ENCODE results near the gene NPAS1. TPM values are rescaled to one million over a fixed set of nuclear protein-coding genes. Genes with fewer than 3 reads are reported as not detected.

The NPAS1 gene
- total RNA-seq, 2 donors from 2014 or later = 0.47 to 0.76 TPM

DNA sequence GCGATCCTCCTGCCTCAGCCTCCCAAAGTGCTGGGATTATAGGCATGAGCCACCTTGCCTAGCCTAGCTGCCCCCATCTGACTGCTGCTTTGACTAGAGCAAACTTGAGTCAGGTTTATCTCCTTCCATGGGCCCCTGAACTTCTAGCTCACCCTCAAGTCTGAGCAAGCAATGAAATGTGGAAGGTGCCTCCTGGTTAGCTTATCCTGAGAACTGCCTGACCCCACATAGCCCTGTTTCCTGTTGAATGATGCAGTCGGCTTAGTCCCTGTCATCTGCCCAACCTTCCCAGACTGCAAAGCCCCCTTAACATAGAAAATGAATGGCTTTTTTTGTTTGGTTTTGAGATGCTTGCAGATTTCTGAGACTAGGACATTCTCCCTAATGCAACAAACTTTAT is 37.7 kb downstream of the NPAS1 start:
- Mint-ChIP-seq H3K36me3 (ENCODE audit: low read depth) (no peaks in the 10 kb centered on the region), H3K4me1 (peaks cover 2% of the 10 kb centered on the region), H3K27ac (no peak overlapping the region), H3K27me3 (peaks cover 12% of the 10 kb centered on the region), H3K4me3 (no peak overlapping the region)
- ATAC-seq (no peak), DNase-seq (no peak)
- no peaks in the 10 kb centered on the region for H3K9me3 ChIP-seq (ENCODE audit: control insufficient read depth, low read length, poor library complexity, severe bottlenecking)

DNA sequence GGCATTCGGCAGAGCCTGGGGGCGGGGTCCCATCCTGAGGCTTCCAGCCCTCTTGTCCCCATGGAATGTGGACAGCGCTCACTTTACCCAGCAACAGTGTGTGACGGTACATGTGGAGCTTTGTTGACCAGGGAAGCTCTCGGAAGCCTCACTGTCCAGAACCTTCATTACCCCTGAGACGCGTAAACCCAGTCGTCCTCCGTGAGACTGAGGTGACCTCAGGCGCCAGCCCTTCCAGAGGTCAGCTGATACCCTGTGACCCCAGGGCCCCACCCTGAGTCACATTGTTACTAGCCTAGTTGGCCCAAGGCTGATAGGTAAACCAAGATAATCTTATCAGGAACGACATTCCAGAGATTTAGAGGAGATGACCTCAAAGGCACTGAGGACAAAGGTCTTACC is 39.0 kb downstream of the NPAS1 start:
- peaks cover 2% of the 10 kb centered on the region for H3K4me1 Mint-ChIP-seq
- H3K4me3 Mint-ChIP-seq = no peak overlapping the region
- no peaks in the 10 kb centered on the region for H3K9me3 ChIP-seq (ENCODE audit: control insufficient read depth, low read length, poor library complexity, severe bottlenecking)
- H3K27me3 Mint-ChIP-seq = peaks cover 12% of the 10 kb centered on the region
- no peak for DNase-seq
- ATAC-seq = no peak
- no peak overlapping the region for H3K27ac Mint-ChIP-seq
- H3K36me3 Mint-ChIP-seq (ENCODE audit: low read depth) = no peaks in the 10 kb centered on the region

DNA sequence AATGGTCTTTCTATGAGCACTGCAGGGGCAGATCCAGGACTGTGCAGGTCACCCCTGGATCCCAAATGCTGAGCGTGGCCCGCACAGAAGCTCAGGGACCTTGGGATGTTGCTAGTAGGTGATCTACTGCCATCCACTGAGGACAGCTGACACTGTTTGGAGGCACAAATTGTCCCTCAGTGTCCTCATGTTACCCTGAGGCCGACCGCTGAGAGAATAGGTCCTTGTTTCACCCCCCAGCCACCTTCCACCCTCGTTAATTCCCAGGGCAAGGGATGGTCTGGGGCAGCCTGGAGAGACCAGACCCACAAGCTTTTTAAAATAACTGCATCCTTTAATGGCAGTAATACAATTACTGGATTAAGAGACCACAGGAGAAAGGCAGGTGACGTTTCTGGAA is 44.2 kb downstream of the NPAS1 start:
- H3K36me3 Mint-ChIP-seq (ENCODE audit: low read depth) = no peaks in the 10 kb centered on the region
- ATAC-seq = no peak
- H3K27ac Mint-ChIP-seq = no peak overlapping the region
- H3K4me1 Mint-ChIP-seq = no peaks in the 10 kb centered on the region
- no peaks in the 10 kb centered on the region for H3K27me3 Mint-ChIP-seq
- no peak overlapping the region for H3K4me3 Mint-ChIP-seq
- no peaks in the 10 kb centered on the region for H3K9me3 ChIP-seq (ENCODE audit: control insufficient read depth, low read length, poor library complexity, severe bottlenecking)
- no peak for DNase-seq

DNA sequence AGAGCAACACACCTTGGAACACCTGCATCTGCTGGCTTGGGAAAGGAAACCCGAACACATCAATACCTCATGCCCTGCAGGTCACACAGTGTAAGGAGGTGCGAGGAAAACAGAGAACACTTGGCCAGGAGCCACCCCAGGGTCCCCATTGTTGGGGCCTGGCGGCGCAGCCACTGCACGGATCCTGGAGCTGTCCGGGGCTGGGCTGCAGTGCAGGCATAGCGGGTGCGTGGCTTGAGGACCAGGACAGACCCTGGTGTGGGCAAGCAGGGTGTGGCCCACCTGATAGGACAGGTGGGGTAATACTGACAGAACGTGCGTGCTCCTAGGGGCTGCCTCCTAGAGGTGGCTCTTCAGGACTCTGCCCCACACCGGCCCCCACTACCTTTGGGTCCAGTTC is 45.6 kb downstream of the NPAS1 start:
- peaks cover 2% of the 10 kb centered on the region for H3K36me3 Mint-ChIP-seq (ENCODE audit: low read depth)
- H3K4me3 Mint-ChIP-seq = no peak overlapping the region
- ATAC-seq = no peak
- H3K9me3 ChIP-seq (ENCODE audit: control insufficient read depth, low read length, poor library complexity, severe bottlenecking) = no peaks in the 10 kb centered on the region
- H3K27me3 Mint-ChIP-seq = no peaks in the 10 kb centered on the region
- H3K27ac Mint-ChIP-seq = no peak overlapping the region
- DNase-seq = no peak
- H3K4me1 Mint-ChIP-seq = no peaks in the 10 kb centered on the region

GRCh38 chr19:47066376-47067214 is 47.0 kb downstream of the NPAS1 start:
- no peak for ATAC-seq
- H3K27me3 Mint-ChIP-seq = no peaks in the 10 kb centered on the region
- no peaks in the 10 kb centered on the region for H3K9me3 ChIP-seq (ENCODE audit: control insufficient read depth, low read length, poor library complexity, severe bottlenecking)
- DNase-seq = no peak
- H3K36me3 Mint-ChIP-seq (ENCODE audit: low read depth) = peaks cover 2% of the 10 kb centered on the region
- H3K27ac Mint-ChIP-seq = no peak overlapping the region
- H3K4me1 Mint-ChIP-seq = peaks cover 3% of the 10 kb centered on the region
- no peak overlapping the region for H3K4me3 Mint-ChIP-seq

GRCh38 chr19:47067215-47067847 is 47.7 kb downstream of the NPAS1 start:
- Mint-ChIP-seq H3K27me3 (no peaks in the 10 kb centered on the region), H3K4me1 (peaks cover 3% of the 10 kb centered on the region), H3K36me3 (ENCODE audit: low read depth) (peaks cover 2% of the 10 kb centered on the region), H3K4me3 (no peak overlapping the region), H3K27ac (no peak overlapping the region)
- no peak for DNase-seq
- H3K9me3 ChIP-seq (ENCODE audit: control insufficient read depth, low read length, poor library complexity, severe bottlenecking) = no peaks in the 10 kb centered on the region
- ATAC-seq = no peak

- Mint-ChIP-seq H3K27ac (no peak overlapping the region), H3K4me1 (peaks cover 3% of the 10 kb centered on the region), H3K36me3 (ENCODE audit: low read depth) (peaks cover 2% of the 10 kb centered on the region), H3K27me3 (no peaks in the 10 kb centered on the region), H3K4me3 (no peak overlapping the region)
- H3K9me3 ChIP-seq (ENCODE audit: control insufficient read depth, low read length, poor library complexity, severe bottlenecking) = no peaks in the 10 kb centered on the region
- DNase-seq (no peak), ATAC-seq (no peak)
Measured at GRCh38 chr19:47068246-47068645, 48.6 kb downstream of the NPAS1 start.

- Mint-ChIP-seq H3K4me3 (no peak overlapping the region), H3K27ac (no peak overlapping the region)
- no peak for DNase-seq
Measured at GRCh38 chr19:47068876-47069406, 49.3 kb downstream of the NPAS1 start.

DNA sequence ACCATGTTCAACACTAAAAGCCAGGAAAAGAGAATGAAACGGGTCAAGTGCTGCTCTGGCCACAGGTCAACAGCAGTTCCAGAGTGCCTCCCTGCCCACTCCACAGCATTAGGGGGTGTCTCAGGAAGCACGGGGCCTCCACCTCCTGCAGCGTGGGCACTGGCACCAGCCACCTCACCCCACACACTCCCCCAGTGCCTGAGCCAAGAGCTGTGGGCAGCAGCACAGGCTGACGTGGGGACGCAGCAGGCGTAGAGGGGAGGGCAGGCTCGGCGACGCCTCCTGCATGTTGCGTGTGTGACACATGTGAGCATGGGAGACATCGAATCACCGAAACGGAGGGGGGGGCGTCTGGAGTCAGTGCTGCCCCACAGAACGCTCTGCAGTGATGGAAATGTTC is 50.2 kb downstream of the NPAS1 start:
- DNase-seq (no peak), ATAC-seq (no peak)
- Mint-ChIP-seq H3K27me3 (no peaks in the 10 kb centered on the region), H3K36me3 (ENCODE audit: low read depth) (peaks cover 2% of the 10 kb centered on the region), H3K27ac (no peak overlapping the region), H3K4me1 (peaks cover 6% of the 10 kb centered on the region), H3K4me3 (no peak overlapping the region)
- H3K9me3 ChIP-seq (ENCODE audit: control insufficient read depth, low read length, poor library complexity, severe bottlenecking) = no peaks in the 10 kb centered on the region

More at GRCh38 chr19:47068876-47069406, 49.3 kb downstream of the NPAS1 start:
- peaks cover 3% of the 10 kb centered on the region for H3K4me1 Mint-ChIP-seq
- no peaks in the 10 kb centered on the region for H3K9me3 ChIP-seq (ENCODE audit: control insufficient read depth, low read length, poor library complexity, severe bottlenecking)
- H3K36me3 Mint-ChIP-seq (ENCODE audit: low read depth) = peaks cover 2% of the 10 kb centered on the region
- no peaks in the 10 kb centered on the region for H3K27me3 Mint-ChIP-seq
- no peak for ATAC-seq

GRCh38 chr19:47070756-47071155 is 51.1 kb downstream of the NPAS1 start:
- DNase-seq (no peak), ATAC-seq (no peak)
- Mint-ChIP-seq H3K4me3 (no peak overlapping the region), H3K27me3 (no peaks in the 10 kb centered on the region), H3K36me3 (ENCODE audit: low read depth) (peaks cover 2% of the 10 kb centered on the region), H3K4me1 (peaks cover 11% of the 10 kb centered on the region), H3K27ac (no peak overlapping the region)
- H3K9me3 ChIP-seq (ENCODE audit: control insufficient read depth, low read length, poor library complexity, severe bottlenecking) = no peaks in the 10 kb centered on the region

DNA sequence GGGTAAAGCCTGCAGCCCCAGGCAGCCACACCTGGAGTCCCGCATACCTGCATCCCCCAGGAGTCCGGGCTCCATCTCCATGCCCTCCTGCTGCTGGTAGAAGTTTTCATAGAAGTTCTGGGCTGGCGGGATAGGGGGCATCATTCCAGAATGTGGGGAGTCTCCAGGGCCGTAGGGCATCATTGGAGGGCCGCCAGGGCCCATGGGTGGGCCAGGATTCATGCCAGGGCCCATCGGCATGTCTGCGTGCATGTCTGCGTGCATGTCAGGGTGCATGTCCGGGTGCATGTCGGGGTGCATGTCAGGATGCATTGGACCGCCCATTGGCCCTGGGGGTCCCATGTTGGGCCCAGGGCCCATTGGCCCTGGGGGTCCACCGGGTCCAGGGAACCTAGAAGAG is 52.1 kb downstream of the NPAS1 start:
- H3K27ac Mint-ChIP-seq = no peak overlapping the region
- H3K27me3 Mint-ChIP-seq = no peaks in the 10 kb centered on the region
- H3K4me1 Mint-ChIP-seq = peaks cover 11% of the 10 kb centered on the region
- H3K36me3 Mint-ChIP-seq (ENCODE audit: low read depth) = peaks cover 2% of the 10 kb centered on the region
- no peaks in the 10 kb centered on the region for H3K9me3 ChIP-seq (ENCODE audit: control insufficient read depth, low read length, poor library complexity, severe bottlenecking)
- ATAC-seq = no peak
- no peak overlapping the region for H3K4me3 Mint-ChIP-seq
- DNase-seq = no peak

DNA sequence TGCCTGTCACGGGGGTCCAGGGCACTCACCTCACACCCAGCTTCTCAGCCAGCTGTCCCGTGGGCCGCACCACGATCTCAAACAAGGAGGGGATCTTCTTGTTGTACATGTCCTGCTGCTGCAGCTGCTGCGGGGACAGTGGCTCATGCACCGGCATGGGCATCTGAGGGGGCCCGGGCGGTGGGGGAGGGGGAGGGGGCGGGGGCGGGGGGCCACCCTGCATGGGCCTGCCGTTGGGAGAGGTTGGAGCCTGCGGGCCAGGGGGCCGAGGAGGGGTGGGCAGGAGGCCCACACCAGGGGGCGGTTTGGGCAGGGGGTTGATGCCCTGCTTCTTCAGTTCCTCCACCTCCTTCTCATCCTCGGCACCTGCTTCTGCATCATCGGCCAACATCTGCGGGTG is 52.7 kb downstream of the NPAS1 start:
- Mint-ChIP-seq H3K27me3 (no peaks in the 10 kb centered on the region), H3K36me3 (ENCODE audit: low read depth) (peaks cover 2% of the 10 kb centered on the region)
- ATAC-seq = no peak

GRCh38 chr19:47073574-47073973 is 53.9 kb downstream of the NPAS1 start:
- no peak for ATAC-seq
- no peaks in the 10 kb centered on the region for H3K9me3 ChIP-seq (ENCODE audit: control insufficient read depth, low read length, poor library complexity, severe bottlenecking)
- no peak overlapping the region for H3K27ac Mint-ChIP-seq
- peaks cover 11% of the 10 kb centered on the region for H3K4me1 Mint-ChIP-seq
- H3K27me3 Mint-ChIP-seq = no peaks in the 10 kb centered on the region
- peaks cover 2% of the 10 kb centered on the region for H3K36me3 Mint-ChIP-seq (ENCODE audit: low read depth)
- no peak for DNase-seq
- no peak overlapping the region for H3K4me3 Mint-ChIP-seq

More for the DNA sequence above, 52.7 kb downstream of the NPAS1 start:
- H3K4me3 Mint-ChIP-seq = no peak overlapping the region
- H3K9me3 ChIP-seq (ENCODE audit: control insufficient read depth, low read length, poor library complexity, severe bottlenecking) = no peaks in the 10 kb centered on the region
- no peak overlapping the region for H3K27ac Mint-ChIP-seq
- peaks cover 11% of the 10 kb centered on the region for H3K4me1 Mint-ChIP-seq
- no peak for DNase-seq

All from T-helper 17 cell (primary cell).